HG03108 (cell line): ENCODE results near the gene GABRG3.

Experiments used
- ATAC-seq: cut with Tn5 transposase; IDR thresholded peaks from one replicate; pipeline ENCODE4 v1.9.1; 2021; ENCODE audit warnings: moderate library complexity; ENCODE audit not compliant: unreplicated experiment

GABRG3 gene

GRCh38 chr15:26970712-26971210 lies at the start of gene GABRG3:
TSS of gene GABRG3 (plus strand) at chr15:26971181.
- ATAC-seq: no peak

GRCh38 chr15:26921433-26921832 lies 49.5 kb upstream of the GABRG3 start:
- no peak for ATAC-seq

GRCh38 chr15:26926081-26926480 lies 44.9 kb upstream of the GABRG3 start:
- ATAC-seq: no peak

- ATAC-seq: no peak
Measured at GRCh38 chr15:26928051-26928450, 42.9 kb upstream of the GABRG3 start.

GRCh38 chr15:26929588-26929987 lies 41.4 kb upstream of the GABRG3 start:
- no peak for ATAC-seq

- ATAC-seq: no peak
Measured at GRCh38 chr15:26934848-26935247, 36.1 kb upstream of the GABRG3 start.

- no peak for ATAC-seq
Measured at GRCh38 chr15:26935322-26935721, 35.7 kb upstream of the GABRG3 start.

GRCh38 chr15:26936502-26936901 lies 34.5 kb upstream of the GABRG3 start:
- no peak for ATAC-seq

GRCh38 chr15:26937134-26937533 lies 33.8 kb upstream of the GABRG3 start:
- no peak for ATAC-seq

- ATAC-seq: no peak
Measured at GRCh38 chr15:26939398-26939797, 31.6 kb upstream of the GABRG3 start.

GRCh38 chr15:26941489-26941888 lies 29.5 kb upstream of the GABRG3 start:
- ATAC-seq: no peak

GRCh38 chr15:26943866-26944265 lies 27.1 kb upstream of the GABRG3 start:
- ATAC-seq: no peak

GRCh38 chr15:26945046-26945445 lies 25.9 kb upstream of the GABRG3 start:
- no peak for ATAC-seq

GRCh38 chr15:26950001-26950400 lies 21.0 kb upstream of the GABRG3 start:
- no peak for ATAC-seq

- ATAC-seq: no peak
Measured at GRCh38 chr15:26954403-26954802, 16.6 kb upstream of the GABRG3 start.

- ATAC-seq: no peak
Measured at GRCh38 chr15:26967719-26968269, 3.2 kb upstream of the GABRG3 start.

- no peak for ATAC-seq
Measured at GRCh38 chr15:26968806-26969205, 2.2 kb upstream of the GABRG3 start.

GRCh38 chr15:26971271-26972018 lies 464 bp downstream of the GABRG3 start:
- ATAC-seq: no peak

GRCh38 chr15:26972636-26973035 lies 1.7 kb downstream of the GABRG3 start:
- no peak for ATAC-seq

GRCh38 chr15:26974120-26974780 lies 3.3 kb downstream of the GABRG3 start:
- ATAC-seq: no peak

- ATAC-seq: no peak
Measured at GRCh38 chr15:26981492-26981891, 10.5 kb downstream of the GABRG3 start.

GRCh38 chr15:26983822-26984221 lies 12.8 kb downstream of the GABRG3 start:
- no peak for ATAC-seq
